ENCODE measurements around the gene PRR14L. TPM values are rescaled to one million over a fixed set of nuclear protein-coding genes. Genes with fewer than 3 reads are reported as not detected.
A peak's percentile ranks its signal among the peaks of the same experiment; 100 is the strongest.

The PRR14L gene
- total RNA-seq, 4 donors from 2014 or later = 23.8 to 31.2 (median 30.3) TPM

DNA sequence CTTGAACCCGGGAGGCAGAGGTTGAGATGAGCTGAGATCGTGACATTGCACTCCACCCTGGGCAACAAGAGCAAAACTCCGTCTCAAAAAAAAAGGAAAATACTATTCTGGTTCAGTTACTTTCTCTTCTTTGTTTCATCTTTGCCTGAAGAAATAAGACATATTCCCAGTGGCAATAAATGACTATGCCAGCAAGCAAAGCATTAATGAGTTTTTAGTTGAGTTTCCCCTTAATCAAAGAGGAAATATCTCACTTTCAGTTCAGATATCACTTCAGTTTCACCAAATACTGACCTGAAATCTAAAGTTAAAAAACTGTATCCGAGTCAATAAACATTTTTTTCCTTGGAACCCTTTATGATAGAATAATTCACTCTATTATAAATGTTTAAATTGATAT is 98.3 kb downstream of the PRR14L start:
- DNase-seq (ENCODE audit: low spot score) (no peak), ATAC-seq (ENCODE audit: low FRiP score) (no peak)
- no peak for TF ChIP-seq CTCF (IDR thresholded peaks at IDR 0.05)

DNA sequence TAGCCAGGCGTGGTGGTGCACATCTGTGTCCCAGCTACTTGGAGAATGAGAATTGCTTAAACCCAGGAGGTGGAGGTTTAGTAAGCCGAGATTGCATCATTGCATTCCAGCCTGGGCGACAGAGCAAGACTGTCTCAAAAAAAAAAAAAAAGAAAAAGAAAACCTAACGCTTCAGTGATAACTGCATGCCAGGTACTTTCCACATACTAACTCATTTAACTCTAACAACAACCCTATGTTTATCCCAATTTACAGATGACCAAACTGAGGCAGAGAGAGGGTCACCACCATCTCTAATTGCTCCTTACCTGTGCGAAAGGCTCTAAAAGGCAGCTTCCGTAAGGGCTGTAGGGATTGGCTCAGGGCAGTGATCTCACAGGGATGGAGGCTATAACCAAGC is 99.5 kb downstream of the PRR14L start:
- no peak for TF ChIP-seq CTCF (IDR thresholded peaks at IDR 0.05)
- ATAC-seq (ENCODE audit: low FRiP score) (no peak), DNase-seq (ENCODE audit: low spot score) (no peak)

GRCh38 chr22:31647523-31648320 is 102.2 kb downstream of the PRR14L start:
- no peak for TF ChIP-seq CTCF (IDR thresholded peaks at IDR 0.05)
- ATAC-seq (ENCODE audit: low FRiP score) = no peak
- DNase-seq (ENCODE audit: low spot score) = no peak

- ATAC-seq (ENCODE audit: low FRiP score) (no peak), DNase-seq (ENCODE audit: low spot score) (no peak)
- TF ChIP-seq CTCF (IDR thresholded peaks at IDR 0.05) = no peak
Observed at GRCh38 chr22:31647066-31647465, 102.9 kb downstream of the PRR14L start.

- ATAC-seq (ENCODE audit: low FRiP score) (peak; percentile 89), DNase-seq (ENCODE audit: low spot score) (no peak)
- TF ChIP-seq CTCF (IDR thresholded peaks at IDR 0.05) = no peak
Observed at GRCh38 chr22:31646186-31647019, 103.5 kb downstream of the PRR14L start.

- no peak for DNase-seq (ENCODE audit: low spot score)
- no peak for TF ChIP-seq CTCF (IDR thresholded peaks at IDR 0.05)
- ATAC-seq (ENCODE audit: low FRiP score) = no peak
Observed at GRCh38 chr22:31639436-31640039, 110.4 kb downstream of the PRR14L start.

Measured in omental fat pad (tissue), 4 donors.